ENCODE results near the gene HK1.

Gene HK1

DNA sequence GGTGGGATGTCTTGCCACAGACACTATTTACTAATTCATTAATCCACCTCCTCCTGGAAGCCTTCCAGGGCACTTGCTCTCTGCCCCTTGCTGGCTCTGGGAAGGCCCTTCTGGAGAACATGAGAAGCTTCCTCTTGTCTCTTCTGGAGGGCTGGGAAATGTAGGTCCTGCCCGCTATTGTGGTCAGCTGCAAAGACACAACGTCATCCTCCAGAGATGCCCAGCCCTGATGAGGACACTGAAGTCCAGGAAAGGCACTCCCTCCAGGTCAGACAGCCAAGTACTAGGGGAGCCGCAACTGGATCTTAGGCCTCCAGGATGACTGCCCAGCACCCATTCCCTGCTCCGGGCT is 148.1 kb downstream of the HK1 start:
- TF ChIP-seq, protein P1, sequence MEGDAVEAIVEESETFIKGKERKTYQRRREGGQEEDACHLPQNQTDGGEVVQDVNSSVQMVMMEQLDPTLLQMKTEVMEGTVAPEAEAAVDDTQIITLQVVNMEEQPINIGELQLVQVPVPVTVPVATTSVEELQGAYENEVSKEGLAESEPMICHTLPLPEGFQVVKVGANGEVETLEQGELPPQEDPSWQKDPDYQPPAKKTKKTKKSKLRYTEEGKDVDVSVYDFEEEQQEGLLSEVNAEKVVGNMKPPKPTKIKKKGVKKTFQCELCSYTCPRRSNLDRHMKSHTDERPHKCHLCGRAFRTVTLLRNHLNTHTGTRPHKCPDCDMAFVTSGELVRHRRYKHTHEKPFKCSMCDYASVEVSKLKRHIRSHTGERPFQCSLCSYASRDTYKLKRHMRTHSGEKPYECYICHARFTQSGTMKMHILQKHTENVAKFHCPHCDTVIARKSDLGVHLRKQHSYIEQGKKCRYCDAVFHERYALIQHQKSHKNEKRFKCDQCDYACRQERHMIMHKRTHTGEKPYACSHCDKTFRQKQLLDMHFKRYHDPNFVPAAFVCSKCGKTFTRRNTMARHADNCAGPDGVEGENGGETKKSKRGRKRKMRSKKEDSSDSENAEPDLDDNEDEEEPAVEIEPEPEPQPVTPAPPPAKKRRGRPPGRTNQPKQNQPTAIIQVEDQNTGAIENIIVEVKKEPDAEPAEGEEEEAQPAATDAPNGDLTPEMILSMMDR (IDR thresholded peaks at IDR 0.05), result no peak

- TF ChIP-seq, protein P1 (IDR thresholded peaks at IDR 0.05), result no peak
Observed at GRCh38 chr10:69428165-69428564, 149.9 kb downstream of the HK1 start.

GRCh38 chr10:69434169-69434568 is 155.9 kb downstream of the HK1 start:
- TF ChIP-seq, protein P1 (IDR thresholded peaks at IDR 0.05), result no peak

DNA sequence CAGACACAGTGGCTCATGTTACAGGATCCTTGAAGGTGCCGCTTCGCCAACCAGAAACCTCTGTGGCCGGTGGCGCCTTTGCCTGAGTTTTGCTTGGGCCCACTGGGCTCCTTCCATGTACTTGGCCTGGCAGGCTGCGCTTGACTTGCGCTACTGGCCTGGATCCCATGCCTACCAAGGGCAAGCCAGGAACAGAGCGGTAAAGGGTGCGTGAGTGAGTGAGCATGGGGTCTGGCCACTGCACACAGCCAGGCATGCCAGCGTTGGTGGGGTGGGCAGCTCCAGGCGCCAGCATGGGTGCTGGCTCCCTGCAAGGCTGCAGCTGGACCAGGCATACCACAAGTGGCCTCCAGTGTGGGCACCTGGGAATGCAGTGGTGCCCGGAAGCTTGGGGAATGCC is 156.6 kb downstream of the HK1 start:
- TF ChIP-seq, protein P1 (IDR thresholded peaks at IDR 0.05), result no peak

GRCh38 chr10:69435966-69436520 is 157.7 kb downstream of the HK1 start:
- TF ChIP-seq, protein P1 (IDR thresholded peaks at IDR 0.05), result no peak

DNA sequence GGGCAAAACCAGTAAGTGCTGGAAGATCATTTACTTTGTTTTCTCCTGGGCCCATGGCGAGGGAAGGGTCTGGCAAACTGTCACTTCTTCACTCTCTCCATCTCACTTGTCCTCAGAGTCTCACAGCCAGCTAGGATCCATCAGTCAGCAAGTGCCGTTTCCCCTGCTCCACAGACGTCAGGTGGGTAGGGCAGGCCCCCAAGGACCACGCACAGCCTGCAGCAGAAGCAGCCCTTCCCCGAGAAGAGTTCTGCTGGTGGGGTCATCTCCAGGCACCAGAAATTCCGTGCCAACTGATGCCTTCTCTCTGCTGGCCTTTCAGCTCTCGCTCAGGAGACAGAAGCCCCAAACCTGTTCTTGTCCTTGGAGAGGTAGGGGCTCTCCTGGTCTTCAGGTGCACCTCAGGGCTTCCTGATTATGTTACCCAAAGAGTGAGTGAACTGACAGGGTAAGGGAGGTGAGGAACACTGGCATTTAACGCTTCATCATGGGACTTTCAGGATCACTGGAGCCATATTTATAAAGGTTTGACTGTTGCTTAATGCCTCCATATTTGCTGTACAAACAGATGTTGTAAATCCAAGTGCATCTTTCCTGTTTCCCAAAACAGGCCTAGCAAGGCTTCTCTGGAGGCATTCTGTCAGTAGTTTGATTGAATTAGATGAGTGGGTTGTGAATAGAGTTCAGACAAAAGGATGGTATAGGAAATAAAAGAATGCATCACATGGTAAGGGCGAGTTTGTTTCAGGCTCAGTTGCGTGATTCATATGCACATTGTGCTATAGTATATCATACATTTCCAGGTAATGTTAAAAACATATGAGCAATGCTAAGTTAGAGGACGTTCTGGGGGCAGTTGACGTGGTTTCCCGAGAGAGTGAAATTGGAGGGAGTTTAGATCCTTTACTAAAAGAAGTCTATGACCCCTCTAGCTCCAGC is 159.3 kb downstream of the HK1 start:
- TF ChIP-seq, protein P1 (IDR thresholded peaks at IDR 0.05), result no peak

DNA sequence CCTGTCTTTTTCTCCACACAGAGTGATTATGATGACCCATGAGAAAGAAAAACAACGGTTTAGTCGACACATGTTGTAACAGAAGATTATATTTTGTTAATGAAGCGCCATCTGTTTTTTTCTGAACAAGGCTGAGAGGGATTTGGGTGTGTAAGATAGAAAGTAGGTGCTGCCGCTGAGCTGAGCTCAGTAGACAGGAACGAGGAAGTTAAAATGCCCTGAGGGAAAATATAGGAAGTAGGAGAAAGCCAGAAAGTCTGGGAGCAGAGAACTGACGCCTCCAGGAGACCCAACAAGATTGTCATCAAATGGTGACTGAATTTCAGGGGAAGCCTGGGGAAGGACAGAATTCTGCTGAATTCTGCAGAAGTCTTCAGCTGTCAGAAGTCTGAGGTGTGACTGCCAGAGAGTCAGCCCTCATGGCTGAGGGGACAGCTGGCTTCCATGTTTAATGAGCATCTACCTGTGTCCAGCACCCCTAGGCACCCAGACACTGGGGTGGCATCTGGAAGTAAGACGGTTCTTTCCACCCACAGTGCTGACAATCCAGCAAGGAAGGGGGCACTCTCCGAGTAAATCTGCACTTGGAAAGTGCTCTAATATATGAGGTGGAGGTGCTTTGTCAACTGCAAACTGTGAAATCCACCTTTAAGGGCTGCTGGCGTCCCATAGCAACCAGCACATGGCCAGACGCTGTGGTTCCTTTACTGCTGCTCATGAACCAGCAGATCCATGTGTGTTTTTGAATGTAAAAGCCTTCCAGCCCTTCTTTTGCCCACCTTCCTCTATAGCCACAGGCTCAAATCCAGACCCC is 160.4 kb downstream of the HK1 start:
- TF ChIP-seq, protein P1 (IDR thresholded peaks at IDR 0.05), result no peak
